RKO (cell line): Measurements from ENCODE around the gene AXL.
"Not testable (repeated sequence)": the region's sequence is repeated elsewhere in the genome, so short reads cannot be mapped to it uniquely, and the experiment has no call there.

ENCODE experiments used
- DNase-seq: peaks from one replicate; pipeline ENCODE4 v3.0.0-alpha.2; 2016; ENCODE audit warnings: low spot score

The AXL gene

GRCh38 chr19:41276231-41276630 lies 57.2 kb downstream of the AXL start:
- no peak for DNase-seq

DNA sequence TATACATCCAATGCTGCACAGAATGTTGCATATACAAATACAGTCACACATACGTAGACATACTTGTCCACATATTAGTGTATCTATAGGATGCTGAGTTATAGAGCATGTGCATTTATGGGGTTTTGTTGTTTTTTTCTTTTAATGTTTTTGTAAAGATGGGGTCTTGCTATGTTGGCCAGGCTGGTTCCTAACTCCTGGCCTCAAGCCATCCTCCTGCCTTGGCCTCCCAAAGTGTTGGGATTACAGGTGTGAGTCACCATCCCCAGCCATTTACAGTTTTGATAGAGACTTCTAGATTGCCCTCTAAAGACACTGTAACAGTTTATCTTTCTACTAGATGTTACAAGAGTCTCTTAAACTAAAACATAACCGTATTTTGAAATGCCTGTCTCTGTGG lies 59.5 kb downstream of the AXL start:
- DNase-seq, result no peak

GRCh38 chr19:41288673-41289530 lies 69.9 kb downstream of the AXL start:
- no peak for DNase-seq

GRCh38 chr19:41289814-41290213 lies 70.8 kb downstream of the AXL start:
- not testable (repeated sequence) for DNase-seq

GRCh38 chr19:41294393-41294792 lies 75.4 kb downstream of the AXL start:
- DNase-seq, result no peak

DNA sequence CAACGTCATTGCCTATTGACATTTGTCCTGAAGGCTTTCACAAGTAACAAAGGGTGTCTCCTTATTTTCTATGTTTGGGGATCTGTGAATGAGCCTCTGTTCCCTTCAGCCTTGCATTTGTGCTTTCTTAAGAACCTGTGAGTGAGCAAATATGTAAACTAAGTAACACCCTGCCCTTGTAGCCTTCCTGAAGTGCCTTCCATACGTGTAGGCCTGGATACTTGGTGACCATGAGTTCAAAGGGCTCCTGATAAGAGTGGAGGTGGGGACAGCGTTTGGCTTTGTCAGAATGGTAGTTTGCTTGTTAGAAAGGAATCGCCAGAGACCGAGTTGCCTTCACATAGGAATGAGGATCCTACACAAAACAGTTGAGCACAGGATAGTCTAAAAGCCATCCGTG lies 76.5 kb downstream of the AXL start:
- no peak for DNase-seq

DNA sequence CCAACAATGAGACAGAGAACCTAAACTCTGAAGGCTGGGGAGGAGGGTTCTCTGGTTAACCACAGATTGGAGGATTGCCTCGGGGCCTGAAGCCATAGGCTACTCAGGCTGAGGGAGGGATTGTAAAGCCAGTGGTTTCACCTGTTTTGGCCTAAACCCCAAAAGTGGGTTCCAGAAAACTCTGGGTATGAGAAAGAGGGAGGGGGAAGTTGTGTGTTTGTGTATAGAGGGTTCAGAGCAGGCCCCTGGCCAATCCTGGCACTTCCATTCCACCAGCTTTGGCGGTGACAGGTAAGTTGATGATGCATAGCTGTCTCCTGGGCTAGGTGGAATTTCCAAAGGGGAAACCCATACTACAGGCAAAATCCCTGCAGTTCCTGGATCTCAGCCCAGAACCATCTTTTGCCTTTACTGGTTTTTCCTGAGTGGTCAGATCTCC lies 77.4 kb downstream of the AXL start:
- DNase-seq, result no peak

GRCh38 chr19:41297628-41298347 lies 78.8 kb downstream of the AXL start:
- DNase-seq, result no peak

DNA sequence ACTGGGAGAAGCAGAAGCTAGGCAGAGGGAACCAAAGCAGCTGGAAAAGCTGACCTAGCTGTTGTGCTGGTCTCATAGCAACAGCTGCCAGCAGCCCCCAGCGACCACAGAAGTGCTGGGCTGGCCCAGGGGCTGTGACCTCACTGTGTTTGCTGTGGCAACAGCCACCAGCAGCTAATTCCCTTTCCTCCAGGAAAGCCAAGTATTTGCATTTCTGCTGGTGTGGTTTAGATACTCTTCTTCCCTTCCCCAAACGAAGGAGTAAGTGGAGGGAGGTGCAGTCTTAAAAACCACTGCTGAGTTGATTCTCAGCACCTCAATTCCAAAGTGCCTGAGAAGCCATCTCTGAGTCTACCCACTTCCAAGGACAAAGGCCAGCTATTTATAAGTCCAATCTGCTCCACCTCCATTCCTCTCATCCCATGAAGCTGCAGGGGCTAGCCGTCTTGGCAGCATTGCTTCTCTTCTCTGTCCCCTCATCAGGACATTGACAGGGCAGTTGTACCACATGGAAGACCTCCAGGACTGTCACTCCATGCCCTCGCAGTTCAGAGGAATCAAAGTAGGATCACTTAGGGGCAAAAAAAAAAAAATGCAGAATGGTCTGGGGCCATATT lies 79.4 kb downstream of the AXL start:
- DNase-seq, result no peak

DNA sequence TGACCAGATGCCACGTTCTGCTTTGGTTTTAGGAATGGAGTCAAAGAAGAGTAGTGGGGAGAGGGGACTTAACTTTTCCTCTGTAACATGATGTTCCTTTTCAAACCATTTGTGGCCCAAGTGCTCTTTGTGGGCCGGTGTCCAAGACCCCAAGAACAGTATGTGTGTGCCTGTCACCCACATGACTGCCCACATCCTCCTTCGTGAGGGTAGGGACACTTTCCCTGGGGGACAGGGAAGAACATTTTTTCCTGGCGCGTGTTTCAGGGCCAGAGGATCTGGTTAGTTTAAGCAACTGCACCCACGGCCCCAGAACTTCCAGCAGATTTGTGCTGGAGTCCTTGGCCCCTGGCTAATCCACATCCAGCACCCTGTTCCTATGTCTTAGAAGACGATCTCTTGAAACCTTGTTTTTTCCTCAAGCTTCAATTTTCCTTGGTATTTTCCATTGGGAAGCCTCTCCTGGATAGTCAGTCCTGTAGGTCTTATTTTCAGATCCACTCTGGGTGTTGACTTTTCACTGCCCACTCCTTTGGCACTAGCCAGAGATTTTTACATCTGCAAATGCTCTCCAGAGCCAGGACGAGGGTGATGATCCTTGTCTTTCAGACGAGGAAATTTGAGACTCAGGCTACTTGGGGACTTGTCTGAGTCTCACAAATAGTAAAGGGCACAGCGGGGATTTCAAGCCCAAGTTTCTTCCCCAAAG lies 80.2 kb downstream of the AXL start:
- no peak for DNase-seq

DNA sequence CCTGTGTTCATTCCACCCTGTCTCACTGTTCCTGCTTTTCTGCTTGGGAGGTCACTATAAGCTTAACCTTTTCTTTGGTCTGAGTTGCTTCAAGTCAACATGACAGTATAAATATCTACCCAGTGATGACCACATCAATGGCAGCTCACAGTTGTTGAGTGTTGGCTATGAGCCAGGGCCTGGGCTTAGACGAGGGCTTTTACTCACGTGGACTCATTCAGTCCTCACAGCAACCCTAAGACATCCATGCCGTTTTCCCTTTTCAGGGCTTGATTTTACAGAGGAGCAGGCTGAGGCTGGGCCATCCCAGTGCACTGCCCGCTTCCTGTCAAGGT lies 80.7 kb downstream of the AXL start:
- peak; percentile 46 for DNase-seq

DNA sequence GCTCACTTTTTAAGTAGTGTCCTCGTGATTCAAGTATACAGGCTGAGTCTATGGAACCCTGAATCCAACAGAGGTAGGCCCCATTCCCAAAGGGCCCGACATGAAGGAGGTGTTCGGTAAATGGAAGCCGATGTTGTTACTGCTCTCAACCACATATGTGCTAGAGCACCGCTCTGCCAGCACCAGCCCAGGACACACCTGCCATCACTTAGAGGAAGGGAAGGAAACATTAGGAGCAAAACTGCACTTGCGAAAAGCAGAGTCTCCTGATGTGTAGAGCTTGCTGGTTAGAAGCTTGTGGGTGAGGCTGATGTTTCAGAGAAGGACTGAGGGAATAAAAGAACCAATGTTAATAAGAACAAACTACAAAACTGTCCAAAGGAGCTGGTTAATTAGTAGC lies 81.5 kb downstream of the AXL start:
- no peak for DNase-seq

- no peak for DNase-seq
These were observed 83.8 kb downstream of the AXL start for GRCh38 chr19:41302624-41303351.

DNA sequence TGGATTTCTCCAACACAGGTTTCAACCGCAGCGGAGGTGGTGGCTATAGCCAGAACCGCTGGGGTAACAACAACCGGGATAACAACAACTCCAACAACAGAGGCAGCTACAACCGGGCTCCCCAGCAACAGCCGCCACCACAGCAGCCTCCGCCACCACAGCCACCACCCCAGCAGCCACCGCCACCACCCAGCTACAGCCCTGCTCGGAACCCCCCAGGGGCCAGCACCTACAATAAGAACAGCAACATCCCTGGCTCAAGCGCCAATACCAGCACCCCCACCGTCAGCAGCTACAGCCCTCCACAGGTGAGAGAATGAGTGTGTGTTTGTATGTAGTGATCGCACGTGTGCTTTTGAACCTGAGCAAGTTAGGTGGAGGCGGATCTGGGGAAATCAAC lies 84.9 kb downstream of the AXL start:
- DNase-seq, result no peak

DNA sequence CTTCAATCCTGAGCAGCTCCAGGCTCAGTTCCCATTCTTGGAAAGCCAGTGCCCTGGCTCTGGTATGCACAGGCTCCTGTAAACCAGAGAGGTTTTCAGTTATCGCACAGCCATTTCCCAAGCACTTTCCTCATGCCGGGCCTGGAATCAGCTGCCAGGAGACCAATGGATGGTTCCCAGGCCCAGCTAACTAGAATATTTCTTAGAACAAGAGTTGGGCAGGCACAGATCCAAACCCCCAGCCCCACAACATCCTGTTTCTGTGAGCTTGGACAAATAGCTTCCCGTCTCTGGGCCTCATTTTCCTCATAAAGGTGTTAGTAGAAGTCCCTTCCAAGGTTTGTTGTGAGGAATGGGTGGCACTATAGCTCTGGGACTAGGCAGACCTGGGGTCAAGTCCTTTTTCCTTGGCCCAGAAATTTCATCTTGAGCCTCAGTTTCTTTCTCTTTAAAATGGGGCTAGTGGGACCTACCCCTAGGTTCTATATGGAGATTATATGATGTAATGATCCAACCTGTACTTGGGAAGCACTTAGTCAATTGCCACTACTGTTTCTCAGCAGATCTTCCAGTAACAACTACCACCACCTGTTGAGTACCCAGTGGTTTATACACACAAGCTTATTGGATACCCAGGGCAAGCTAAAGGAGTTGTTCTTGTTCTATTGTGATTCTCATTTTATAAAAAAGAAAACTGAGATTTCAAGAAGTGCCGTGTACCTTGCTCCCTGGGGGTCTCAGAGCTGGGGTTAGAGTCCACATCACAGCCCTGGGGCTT lies 85.9 kb downstream of the AXL start:
- DNase-seq, result no peak

DNA sequence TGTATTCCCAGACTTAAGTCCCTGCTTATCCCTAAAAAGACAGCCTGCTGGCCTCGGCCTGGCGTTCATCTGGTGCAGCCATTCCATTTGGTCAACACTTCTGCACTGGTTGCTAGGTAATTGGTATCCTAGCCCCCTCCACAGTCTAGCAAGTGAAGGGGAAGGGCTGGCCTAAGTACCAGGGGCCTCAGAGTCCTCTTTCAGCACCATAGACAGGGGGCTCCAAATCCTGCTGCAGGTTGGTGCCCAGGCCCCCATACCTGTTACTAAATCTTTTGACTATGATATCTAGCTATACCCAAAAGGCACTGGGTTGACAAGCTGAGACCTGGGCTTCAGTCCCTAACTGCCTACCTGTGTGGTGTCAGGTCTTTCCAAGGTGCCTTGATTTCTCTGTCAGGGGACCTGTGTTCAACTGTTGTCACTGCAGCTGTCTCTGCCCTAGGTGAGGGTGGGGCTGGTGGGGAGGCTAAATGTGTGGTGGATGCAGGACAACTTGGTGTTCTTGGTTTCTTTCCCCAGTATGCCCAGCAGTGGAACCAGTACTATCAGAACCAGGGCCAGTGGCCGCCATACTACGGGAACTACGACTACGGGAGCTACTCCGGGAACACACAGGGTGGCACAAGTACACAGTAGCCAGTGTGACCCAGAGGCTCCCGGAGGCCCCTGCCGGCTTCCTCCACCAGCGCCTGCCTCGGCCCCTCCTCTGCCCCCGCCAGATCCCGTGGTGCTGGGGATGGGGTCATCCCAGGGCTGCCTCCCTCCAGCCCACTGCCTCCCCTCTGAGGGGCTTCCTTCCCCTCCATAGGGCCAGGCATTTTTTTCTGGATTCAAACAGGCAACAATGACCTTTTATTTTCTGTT lies 87.1 kb downstream of the AXL start:
- no peak for DNase-seq

- no peak for DNase-seq
These were observed 88.3 kb downstream of the AXL start for GRCh38 chr19:41307090-41307875.

DNA sequence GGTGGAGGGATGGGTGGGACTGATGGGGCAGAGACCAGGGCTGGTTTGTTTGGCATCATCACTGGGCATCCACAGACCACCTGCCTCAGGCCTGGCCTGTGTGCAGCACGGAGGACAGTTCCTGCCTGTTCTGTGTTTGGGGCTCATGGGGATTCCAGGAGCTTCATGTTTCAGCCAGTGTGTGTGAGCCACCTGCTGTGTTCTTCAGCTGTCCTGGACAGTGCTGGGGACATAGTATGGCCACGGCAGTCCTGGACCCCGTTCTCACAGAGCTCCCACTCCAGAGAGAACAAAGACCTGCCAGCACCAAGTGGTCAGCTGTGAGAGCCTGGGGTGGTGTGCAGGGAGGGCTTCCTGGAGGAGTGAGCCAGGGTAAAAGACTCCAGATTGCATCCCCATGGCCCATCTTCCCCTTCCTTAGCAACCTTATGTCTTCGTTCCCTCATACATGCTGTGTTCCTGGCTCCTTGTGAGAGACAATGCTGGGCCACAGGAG lies 89.0 kb downstream of the AXL start:
- no peak for DNase-seq
